ENCODE data around the gene ARID3A. TPM values are rescaled to one million over a fixed set of nuclear protein-coding genes. Genes with fewer than 3 reads are reported as not detected.

Gene ARID3A
- total and polyA plus RNA-seq, 2 of the 4 experiments (the other 2 are of a cell fraction) = 16.0 to 23.1 TPM

DNA sequence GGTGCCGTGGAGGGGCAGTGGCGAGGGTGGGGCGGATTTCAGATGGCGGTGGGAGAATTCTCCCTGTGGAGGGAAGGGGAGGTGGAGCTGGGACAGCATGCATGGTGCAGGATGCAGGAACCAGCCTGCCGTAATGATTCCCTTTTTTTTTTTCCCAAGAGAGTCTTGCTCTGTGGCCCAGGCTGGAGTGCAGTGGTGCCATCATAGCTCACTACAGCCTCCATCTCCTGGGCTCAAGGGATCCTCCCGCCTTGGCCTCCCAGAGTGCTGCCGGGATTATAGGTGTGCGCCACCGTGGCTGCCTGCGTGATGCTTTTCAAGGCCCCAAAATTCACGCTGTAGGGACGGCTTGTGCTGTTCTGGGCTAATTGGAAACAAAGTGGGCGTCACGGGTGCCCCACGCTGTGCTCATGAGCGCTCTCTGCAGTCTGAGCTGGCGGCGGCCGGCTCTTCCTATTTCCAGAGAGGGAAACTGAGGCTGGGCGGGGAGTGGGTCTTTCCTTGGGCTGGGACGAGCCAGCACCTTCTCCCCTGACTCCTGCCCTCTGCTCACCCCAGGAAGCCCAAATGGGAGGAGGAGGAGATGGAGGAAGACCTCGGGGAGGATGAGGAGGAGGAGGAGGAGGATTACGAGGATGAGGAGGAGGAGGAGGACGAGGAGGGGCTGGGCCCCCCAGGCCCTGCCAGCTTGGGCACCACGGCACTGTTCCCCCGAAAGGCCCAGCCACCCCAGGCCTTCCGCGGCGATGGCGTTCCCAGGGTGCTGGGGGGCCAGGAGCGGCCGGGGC, 6.2 kb downstream of the ARID3A start:
- Histone ChIP-seq H3K18ac (ENCODE audit: low read depth, low read length) (no peak overlapping the region; the same call in 1 of the 2 replicates), H3K56ac (ENCODE audit: extremely low read depth, insufficient read depth, low read length) (no peak overlapping the region; the same call in 1 of the 2 replicates), H3K4me2 (ENCODE audit: low read depth, low read length) (peak overlapping the region; percentile 5; the same call in 1 of the 2 replicates), H3K36me3 (ENCODE audit: control insufficient read depth, insufficient read depth, low read length) (peaks cover 48% of the 10 kb centered on the region), H3K9me3 (ENCODE audit: control insufficient read depth, insufficient read depth, low read length) (no peaks in the 10 kb centered on the region), H2BK20ac (ENCODE audit: low read depth, low read length) (peak overlapping the region; percentile 89; the same call in 1 of the 2 replicates), H4K8ac (ENCODE audit: low read depth in 2 of 2, low read length in 2 of 2) (peak overlapping the region; percentile 87 to 94), H3K4me1 (ENCODE audit: control insufficient read depth, insufficient read depth, low read length) (peaks cover 33% of the 10 kb centered on the region), H2AK9ac (replicated peaks; ENCODE audit: low read depth, low read length, poor library complexity) (peak overlapping the region; percentile 99), H3K79me1 (ENCODE audit: low read depth in 1 of 2, low read length in 2 of 2) (peaks cover 19 to 61% of the 10 kb centered on the region in 2 experiments), H4K91ac (ENCODE audit: insufficient read depth, low read depth, low read length) (peak overlapping the region; percentile 96), H4K20me1 (ENCODE audit: insufficient read depth, low read length) (peaks cover 24% of the 10 kb centered on the region), H2AK5ac (ENCODE audit: low read depth, low read length) (peak overlapping the region; percentile 96), H3K27ac (ENCODE audit: insufficient read depth, low read length) (peak overlapping the region; percentile 98), H2BK120ac (ENCODE audit: low read depth, low read length) (peak overlapping the region; percentile 97), H2BK15ac (ENCODE audit: low read depth, low read length) (peak overlapping the region; percentile 65; the same call in 1 of the 3 replicates), H2BK5ac (ENCODE audit: low read depth, low read length, poor library complexity, severe bottlenecking) (peak overlapping the region; percentile 97), H4K5ac (ENCODE audit: low read depth, low read length) (peak overlapping the region; percentile 51), H2AFZ (replicated peaks; ENCODE audit: low read length, poor library complexity) (peak overlapping the region; percentile 84), H3K14ac (replicated peaks; ENCODE audit: low read depth, low read length) (peak overlapping the region; percentile 79), H3K4me3 (ENCODE audit: insufficient read depth, low read depth, low read length) (no peak overlapping the region), H3K9ac (ENCODE audit: low read depth, low read length) (peak overlapping the region; percentile 67; the same call in 1 of the 2 replicates), H3K27me3 (ENCODE audit: control insufficient read depth, insufficient read depth, low read length) (no peaks in the 10 kb centered on the region), H3K4ac (ENCODE audit: low read depth, low read length) (peak overlapping the region; percentile 99), H3K23ac (ENCODE audit: low read depth, low read length) (peak overlapping the region; percentile 78; the same call in 1 of the 2 replicates), H3K9me1 (ENCODE audit: insufficient read depth, low read length) (peaks cover under 1% of the 10 kb centered on the region; the same call in 1 of the 2 replicates)
- intact Hi-C loops (cut with micrococcal nuclease) (loop anchor here (2.0 kb wide), 1 partner anchor 31 kb away; no protein-coding TSS in a partner anchor), in situ Hi-C loops (cut with MboI; ENCODE audit: low sequenced_read_pairs) (no loop called here), dilution Hi-C loops (cut with HindIII; ENCODE audit: low sequenced_read_pairs, unreplicated experiment) (no loop called here)
- DNase-seq (no peak), ATAC-seq (ENCODE audit: low read depth) (no peak)
- TF ChIP-seq FOS (IDR thresholded peaks at IDR 0.05; ENCODE audit: low read depth, low read length) = no peak
- POLR2A ChIA-PET (ENCODE audit: unreplicated experiment) = interaction anchor here (0.9 kb wide), 1 partner anchor 24 kb away, joined by 3 read pairs; no protein-coding TSS in a partner anchor
- BruUV-seq (replicated peaks) = no TSS peak
- 97% methylated on average over 5 of the region's 32 CpGs; no CpG with 5 or more reads in 1 of the 2 experiments for WGBS, 2 experiments (ENCODE audit: extremely low coverage in 2 of 2, insufficient read length in 1 of 2)
- CTCF ChIA-PET = no interaction called here

Measured in IMR-90 (cell line).